ENCODE measurements around the gene PLXNA4.

DNA sequence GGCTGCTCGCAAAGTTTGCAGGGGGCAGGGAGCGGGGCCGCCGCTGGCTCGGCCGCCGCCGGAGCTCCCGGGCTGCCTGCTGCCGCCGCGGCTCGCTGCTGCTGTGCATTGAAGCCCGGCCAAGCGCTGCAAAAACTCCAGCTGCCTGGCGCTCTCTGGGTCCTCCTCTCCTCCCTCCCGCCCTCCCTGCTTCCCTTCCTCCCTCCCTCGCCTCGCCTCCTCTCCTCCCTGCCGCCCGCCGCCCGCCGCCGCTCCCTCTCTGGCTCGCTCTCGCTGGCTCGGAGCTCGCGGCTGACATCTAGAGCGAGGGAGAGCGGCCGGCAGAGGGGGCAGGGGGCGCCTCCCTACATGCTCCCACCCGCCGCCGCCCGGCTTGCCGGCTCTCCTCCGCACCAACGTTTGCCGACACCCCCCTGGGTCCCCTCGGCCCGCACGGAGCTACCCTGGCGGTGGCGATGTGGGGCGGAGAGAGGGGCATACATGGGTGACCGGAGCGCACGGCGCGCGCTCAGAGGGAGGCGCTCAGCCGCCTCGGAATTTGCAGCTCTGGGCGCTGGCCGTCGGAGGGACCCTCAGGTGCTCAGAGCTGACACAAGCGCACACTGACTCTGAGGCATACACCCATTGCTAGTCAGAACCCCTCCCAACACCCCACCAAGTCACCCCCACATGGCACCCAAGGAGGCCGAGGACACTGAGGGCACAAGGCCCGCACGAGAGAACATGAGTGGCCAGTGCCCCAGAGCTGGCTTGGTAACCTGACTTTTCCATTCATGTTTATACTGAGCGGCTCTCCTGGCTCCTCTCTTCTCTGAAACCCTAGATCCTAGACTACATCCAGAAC lies 1.2 kb upstream of the PLXNA4 start:
- TF ChIP-seq POLR2AphosphoS5 (IDR thresholded peaks at IDR 0.05; ENCODE audit: low read depth, low read length) (no peak), POLR2A (IDR thresholded peaks at IDR 0.05; ENCODE audit: low read depth, low read length) (no peak), TAF1 (IDR thresholded peaks at IDR 0.05; ENCODE audit: borderline replicate concordance, low read depth, low read length) (no peak)

Data from GM12892 (cell line).